Measurements from ENCODE around the gene RNASEH2A. TPM values are rescaled to one million over a fixed set of nuclear protein-coding genes. Genes with fewer than 3 reads are reported as not detected.

The RNASEH2A gene
- total and polyA plus RNA-seq, 2 of the 13 experiments (the other 11 are each of a cell fraction or from before 2014, with no cell fraction given), result 25.1 to 35.8 TPM

GRCh38 chr19:12757544-12758274 lies 48.7 kb upstream of the RNASEH2A start (continued):
- TF ChIP-seq ZNF407 (CRISPR knock-in tag; IDR thresholded peaks at IDR 0.05; ENCODE audit: not compliant biosample characterization), result peak; percentile 40
- TF ChIP-seq HIC2 (CRISPR knock-in tag; IDR thresholded peaks at IDR 0.05; ENCODE audit: low read depth), result peak; percentile 12; the same call in 1 of the 2 replicates
- TF ChIP-seq DMTF1 (CRISPR knock-in tag; IDR thresholded peaks at IDR 0.05), result no peak
- TF ChIP-seq EZH2 (conservative IDR thresholded peaks at IDR 0.05; ENCODE audit: low read depth, low read length), result no peak
- TF ChIP-seq ZNF142 (CRISPR knock-in tag; IDR thresholded peaks at IDR 0.05), result no peak
- TF ChIP-seq SMAD1 (CRISPR knock-in tag; IDR thresholded peaks at IDR 0.05; ENCODE audit: borderline replicate concordance, low read depth), result no peak
- TF ChIP-seq ZBTB25 (CRISPR knock-in tag; IDR thresholded peaks at IDR 0.05), result no peak
